Measurements from ENCODE around the gene THY1.
"Not testable (repeated sequence)": the region's sequence is repeated elsewhere in the genome, so short reads cannot be mapped to it uniquely, and the experiment has no call there.

THY1 gene

DNA sequence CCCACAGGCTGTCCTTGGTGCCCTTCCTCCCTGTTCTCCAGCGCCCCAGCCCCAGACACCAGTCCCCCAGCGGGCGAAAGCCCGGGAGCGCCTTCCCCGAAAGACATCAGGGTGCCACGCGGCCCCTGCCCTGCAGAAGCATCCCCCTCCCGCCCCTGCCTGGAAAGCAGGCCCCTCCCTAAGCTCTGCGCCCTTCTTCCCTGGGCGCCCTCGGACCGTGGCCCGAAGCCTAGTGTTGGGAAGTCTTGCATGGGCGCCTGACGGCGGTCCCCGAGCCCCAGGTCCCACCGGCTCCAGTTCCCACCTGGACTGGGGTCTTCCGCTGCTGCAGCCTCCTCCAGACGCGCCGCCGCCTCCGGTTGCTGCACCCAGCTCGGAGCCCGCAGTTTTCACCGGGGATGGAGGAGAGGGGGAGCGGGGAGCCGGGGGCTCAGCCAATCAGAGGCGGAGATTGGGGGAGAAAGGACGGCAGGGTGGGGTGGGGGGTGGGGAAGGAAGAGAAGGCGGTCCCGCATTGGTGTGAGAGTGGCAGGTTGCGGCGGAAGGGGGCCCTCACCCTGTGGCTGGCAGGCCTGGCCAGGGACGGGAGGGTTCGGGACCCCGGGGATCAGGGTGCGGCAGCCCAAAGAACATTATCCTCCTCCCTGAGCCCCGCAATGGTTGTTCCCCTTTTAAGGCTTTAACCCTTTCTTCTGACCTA is at the start of gene THY1:
Gene THY1, minus strand, starts transcription at position 364 of the 700 bp plus-strand sequence. CDS start 2,267 bp downstream, outside the sequence.
- no peak for DNase-seq (ENCODE audit: low spot score)

DNA sequence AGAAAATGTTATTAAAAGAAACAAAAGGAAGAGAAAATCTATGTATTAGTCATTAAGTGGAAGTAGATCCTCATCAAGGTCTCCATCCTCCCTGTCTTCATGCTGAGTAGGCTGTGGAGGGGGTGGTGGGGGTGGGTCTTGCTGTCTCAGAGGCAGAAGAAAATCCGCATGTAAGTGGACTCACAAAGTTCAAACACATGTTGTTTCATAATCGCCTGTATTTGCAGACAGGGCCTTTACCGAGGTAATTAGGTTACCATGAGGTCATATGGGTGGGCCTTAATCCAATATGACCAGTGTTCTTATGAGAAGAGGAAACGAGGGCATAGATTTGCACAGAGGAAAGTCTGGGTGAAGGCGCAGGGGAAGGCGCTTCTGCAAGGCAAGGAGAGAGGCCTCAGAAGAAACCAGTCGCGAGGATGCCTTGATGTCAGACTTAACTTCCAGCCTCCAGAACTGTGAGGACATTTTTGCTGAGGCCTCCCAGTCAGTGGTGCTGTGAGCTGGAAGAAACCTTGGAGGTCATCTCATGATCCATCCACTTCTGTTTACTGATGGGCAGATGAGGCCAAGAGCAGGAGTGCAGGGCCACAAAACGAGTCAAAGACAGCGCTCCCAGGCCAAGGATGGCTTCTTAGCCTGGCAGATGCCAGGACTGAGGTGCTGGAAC is 49.3 kb upstream of the THY1 start:
- DNase-seq (ENCODE audit: low spot score), result no peak

DNA sequence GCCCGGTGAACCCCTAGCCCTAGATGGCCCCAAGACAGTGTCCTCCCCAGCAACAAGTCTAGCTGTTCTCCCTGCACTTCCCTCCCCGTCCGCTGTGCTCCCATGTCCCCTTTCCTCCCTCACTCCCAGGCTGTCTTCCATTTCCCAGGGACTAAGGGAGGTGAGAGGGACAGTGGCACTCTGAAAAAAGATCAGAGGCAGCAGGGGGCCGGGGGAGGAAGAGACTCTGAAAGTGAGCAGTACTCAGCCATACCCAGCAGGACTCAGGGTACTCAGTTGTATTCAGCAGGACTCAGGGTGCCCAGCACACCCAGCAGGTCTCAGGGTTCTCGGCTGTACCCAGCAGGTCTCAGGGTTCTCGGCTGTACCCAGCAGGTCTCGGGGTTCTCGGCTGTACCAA is 48.4 kb upstream of the THY1 start:
- no peak for DNase-seq (ENCODE audit: low spot score)

DNA sequence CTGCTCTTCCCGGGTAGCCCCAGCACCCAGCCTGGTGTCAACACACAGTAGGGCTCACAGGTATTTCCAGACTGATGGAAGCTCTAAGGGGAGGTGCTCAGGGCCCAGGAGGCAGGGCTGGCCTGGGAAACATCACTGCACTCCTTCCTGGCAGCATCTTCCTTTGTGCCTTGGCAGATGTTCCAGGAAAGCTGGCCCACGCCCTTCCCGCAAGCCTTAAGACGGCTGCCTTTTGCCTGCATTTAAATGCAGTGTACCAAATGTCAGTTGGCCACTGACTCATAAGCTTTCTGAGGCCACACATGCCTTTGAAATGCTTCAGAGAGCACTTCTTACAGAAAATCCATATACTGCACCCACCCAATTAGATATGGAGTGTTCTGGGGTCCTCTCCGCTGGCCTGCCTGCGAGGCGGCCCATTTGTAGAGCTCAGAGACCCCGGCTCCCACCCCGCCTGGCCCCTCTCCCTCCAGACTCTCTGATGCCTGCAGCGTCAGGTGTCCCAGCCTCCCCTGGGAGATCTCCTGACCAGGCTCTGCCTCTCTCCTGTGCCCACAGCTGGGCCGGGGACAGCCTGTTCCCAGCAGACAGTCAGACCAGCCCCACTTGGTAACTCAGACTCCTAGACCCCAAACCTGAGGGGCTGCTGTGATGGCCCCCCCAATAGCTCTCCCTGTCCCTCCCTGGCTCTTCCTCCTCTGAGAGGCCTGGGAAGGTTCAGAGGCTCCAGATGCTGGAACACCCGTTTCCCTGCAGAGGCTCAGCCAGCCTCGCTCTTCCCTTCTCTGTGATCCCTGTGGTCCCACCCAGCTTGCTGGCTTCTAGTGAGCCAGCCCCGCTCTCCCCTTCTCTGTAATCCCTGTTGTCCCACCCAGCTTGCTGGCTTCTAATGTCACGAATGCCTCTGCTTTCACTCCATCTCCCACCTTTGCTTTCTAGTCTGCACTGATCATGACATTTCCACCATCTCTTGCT is 47.6 kb upstream of the THY1 start:
- no peak for DNase-seq (ENCODE audit: low spot score)

DNA sequence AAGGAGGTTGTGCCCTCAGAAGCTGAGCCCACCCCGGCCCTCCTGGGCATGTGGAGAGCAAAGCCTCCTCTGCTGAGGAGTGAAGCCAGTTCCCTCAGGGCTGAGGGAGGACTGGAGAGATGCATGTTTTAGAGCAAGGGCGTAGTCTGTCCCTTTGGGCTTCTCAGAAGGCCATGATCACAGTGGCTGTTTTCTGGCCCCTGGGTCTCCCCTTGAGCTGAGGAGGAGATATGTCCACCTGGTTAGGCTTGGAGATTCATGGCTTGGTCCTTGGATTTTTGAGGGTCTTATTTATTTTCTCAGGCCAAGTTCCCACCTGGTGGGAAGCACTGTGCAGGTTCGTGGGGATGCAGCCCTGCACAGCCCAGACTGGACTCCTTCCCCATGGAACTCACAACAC is 46.5 kb upstream of the THY1 start:
- DNase-seq (ENCODE audit: low spot score), result no peak

DNA sequence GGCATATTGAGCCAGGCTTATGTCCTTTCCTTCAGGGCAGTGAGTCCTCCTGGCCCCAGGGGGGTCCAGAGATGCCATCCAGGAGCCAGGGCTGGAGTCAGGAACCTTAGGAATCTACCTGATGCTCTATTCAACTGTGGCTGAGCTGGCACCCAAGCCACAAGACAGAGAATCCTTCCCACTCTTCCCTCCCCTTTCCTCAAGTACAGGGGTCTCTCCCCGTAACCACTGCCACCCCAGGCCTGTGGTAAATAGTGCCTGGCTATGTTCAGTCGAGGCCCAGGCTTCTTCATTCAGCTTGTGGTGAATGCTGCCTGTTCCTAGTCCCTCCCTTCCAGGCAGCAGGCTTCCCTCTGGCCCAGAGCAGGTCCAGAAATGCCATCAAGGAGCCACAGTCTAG is 45.5 kb upstream of the THY1 start:
- DNase-seq (ENCODE audit: low spot score), result no peak

DNA sequence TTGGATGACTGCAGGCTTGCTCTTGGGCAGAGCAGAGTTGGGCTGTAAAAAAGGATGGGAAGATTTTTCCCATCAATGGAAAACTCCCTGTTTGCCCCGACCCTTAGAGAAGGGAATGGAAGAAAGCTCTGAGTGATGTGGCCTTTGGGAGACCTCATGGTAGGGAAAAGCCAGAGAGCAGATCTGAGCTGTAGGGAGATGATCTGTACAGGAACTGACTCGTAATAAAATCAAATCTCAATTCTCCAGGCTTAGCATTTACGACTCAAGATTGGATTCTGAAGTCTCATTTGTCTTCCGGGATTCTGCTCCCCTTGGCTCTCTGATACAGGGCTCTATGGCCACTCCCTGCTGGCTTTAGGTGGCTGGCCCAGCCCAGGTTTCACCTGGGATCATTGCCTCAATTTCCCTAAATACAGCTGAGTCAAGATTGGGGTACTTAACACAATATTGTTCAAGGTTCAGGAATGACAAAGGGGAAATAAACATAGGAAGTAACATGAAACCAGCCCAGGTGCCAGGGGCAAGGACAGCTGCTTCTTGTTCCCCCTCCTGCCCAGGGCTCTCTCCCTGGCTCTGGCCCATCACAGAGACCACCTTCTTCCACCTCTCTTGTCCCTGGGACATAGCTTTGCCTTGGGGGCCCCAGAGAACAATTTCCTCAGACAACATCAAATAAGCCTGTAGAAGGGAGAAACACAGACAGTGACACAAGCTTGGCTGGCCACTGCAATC is 38.4 kb upstream of the THY1 start:
- no peak for DNase-seq (ENCODE audit: low spot score)

DNA sequence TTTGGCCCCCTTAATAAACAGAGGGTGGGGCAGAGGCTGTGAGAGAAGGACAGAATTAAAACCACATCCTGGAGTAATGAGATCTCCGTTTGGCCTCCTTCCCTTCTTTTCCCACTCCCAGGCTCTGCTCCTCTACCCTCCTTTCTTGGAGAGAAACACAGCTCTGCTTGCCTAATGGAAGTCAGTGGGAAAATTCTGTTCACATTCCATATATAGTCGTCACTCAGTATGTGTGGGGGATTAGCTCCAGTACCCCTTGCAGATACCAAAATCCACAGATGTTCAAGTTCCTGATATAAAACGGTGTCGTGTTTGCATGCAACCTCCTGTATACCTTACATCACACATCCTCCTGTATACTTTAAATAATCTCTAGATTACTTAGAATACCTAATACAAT is 37.6 kb upstream of the THY1 start:
- DNase-seq (ENCODE audit: low spot score), result no peak

DNA sequence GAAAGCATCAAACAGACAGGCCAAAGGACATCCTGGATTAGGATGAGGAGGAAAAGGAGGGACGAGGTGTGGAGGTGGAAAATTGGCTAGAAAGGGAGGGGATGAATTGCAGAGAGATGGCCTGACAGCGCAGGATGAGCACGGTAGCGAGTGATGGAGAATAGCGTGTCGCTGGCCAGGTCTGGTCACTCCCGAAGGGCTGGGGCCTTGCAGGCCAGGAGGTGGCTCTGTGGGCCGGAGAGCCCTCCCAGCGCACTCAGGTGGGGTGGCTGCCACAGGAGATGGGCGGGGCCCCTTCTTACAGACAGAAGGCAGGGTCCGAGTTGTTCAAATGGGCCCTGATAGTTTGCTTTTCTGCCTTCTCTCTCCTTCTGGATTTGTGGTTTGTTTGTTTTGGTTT is 37.1 kb upstream of the THY1 start:
- DNase-seq (ENCODE audit: low spot score), result no peak

DNA sequence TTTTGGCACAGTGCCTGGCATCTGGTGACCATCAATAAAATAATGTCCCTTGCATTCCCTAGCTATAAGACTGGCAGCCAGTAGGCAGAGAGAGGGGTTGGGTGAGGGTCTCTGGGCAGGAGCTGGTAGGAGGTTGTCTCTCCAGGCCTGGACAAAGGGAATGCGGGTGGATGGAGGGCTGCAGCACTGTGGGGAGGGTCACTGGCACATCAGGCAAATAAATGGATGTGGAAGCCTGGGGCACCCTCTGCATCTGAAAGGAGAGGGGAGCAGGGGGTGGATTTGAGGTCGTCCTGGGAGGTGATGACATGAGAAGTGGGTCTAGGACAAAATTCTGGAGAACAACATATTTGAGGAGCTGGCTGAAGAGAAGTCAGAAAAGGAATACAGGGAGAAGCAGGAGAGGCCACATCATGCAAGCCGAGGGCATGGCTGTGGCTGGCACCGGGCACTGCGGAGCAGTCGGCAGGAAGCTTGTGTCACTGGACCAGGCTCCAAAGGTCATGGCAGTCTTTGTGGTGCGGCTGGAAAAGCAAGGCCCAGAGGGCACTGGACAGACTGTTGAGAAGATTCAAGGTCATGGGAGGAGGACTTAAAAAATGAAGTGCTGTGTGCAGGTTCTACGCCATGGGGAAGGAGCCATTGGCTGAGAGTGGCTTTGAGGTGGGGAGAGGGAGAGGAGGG is 36.5 kb upstream of the THY1 start:
- no peak for DNase-seq (ENCODE audit: low spot score)

DNA sequence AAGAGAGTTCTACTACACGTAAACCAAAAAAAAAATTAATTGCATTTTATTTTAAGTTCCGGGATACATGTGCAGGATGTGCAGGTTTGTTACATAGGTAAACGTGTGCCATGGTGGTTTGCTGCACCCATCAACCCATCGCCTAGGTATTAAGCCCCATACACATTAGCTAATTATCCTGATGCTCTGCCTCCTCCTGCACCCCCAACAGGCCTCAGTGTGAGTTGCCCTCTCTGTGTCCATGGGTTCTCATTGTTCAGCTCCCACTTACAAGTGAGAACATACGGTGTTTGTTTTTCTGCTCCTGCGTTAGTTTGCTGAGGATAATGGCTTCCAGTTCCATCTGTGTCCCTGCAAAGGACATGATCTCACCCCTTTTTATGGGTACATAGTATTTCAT is 32.7 kb upstream of the THY1 start:
- not testable (repeated sequence) for DNase-seq (ENCODE audit: low spot score)

DNA sequence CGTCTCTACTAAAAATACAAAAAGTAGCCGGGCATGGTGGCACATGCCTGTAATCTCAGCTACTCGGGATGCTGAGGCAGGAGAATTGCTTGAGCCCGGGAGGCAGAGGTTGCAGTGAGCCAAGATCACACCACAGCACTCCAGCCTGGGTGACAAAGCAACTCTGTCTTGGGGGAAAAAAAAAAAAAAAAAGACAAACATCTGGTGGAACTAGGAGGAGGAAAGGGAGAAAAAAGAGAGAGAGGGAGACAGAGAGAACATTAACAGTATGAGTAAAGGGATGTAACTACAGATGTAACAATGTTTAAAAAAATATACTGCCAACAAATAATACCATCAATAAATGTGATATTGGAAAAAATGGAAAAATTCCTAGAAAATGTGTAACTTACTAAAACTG is 32.3 kb upstream of the THY1 start:
- not testable (repeated sequence) for DNase-seq (ENCODE audit: low spot score)

DNA sequence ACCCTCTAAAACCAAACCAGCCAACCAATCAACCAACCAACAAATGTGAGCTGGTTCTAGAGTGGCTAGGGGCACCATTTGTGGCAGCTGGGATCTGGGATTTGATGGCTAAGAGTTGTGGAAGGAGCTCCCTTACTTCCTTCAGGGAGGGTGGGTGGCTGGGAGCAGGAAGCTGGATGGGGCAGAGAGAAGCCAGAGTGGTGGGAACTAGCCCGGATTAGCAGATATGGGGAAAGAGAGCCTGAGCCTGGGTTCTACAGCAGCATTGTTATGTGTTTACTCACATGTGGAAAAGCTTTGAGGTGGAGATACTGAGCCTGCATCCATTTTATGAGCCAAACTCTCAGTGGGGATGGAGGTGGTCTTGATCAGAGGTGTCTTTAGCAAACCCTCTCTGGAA is 30.9 kb upstream of the THY1 start:
- no peak for DNase-seq (ENCODE audit: low spot score)

DNA sequence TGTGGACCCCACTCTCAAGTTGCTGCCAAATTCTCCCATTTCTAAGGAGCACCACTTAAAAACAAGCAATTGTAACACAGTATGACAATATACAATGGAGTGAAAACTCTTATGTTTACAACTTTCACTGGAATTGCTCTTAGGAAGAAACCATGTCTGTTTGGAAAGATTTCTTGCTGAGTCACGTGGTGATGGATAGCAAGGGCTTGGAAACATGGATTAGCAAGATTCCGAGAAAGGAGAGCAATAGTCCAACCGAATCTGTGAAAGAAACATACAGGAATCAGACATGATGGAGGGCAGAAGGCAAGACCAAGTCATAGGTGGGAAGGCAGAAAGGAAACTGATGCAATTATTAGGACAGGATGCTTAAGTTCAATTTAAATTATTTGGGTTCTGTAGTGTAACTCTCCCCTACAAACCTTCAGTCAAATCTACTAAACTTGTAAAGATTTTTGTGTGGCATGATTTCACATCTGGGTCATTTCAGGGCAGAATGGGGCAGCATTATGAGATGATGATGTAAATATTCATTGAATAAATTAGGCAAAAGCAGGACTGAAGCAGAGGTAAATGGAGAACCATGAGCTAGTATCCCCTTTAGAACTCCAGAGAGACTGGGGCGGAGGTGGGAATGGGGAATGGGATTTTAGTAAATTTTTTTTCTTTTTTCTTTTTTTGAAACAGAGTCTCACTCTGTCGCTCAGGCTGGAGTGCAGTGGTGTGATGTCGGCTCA is 27.8 kb upstream of the THY1 start:
- DNase-seq (ENCODE audit: low spot score), result no peak

DNA sequence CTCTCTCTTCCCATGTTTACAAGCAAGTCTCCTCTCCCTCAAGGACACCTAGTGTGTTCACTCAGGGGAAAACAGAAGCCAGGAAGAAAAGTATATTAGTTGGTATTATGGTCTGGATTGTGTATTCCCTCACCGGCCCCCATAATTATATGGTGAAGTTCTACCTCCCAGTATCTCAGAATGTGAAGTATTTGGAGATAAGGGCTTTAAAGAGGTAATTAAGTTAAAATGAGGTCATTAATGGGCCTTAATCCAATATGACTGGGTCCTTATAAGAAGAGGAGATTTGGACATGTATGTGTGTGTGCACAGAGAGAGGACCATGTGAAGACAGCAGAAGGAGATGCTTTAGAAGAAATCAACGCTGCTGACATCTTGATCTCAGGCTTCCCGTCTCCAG is 26.5 kb upstream of the THY1 start:
- DNase-seq (ENCODE audit: low spot score), result no peak

DNA sequence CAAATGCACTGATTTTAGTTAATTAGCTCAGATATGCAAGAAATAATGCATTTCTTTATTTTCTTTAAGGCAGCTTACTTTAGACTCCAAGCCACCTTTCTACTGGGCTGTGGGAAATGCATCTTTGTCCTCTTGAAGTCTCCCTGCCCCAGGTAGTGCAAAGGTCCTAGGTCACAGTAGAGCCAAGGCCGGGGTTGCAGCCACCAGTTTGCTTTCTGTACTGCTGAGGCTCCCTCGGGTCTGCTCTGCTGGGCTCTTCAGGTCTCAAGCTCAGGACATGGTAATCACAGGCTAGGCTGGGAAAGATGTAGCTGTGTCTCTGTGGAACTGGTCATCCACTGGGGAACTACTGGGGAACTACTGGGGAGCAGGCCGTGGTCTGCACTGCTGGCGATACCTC is 25.4 kb upstream of the THY1 start:
- DNase-seq (ENCODE audit: low spot score), result no peak

DNA sequence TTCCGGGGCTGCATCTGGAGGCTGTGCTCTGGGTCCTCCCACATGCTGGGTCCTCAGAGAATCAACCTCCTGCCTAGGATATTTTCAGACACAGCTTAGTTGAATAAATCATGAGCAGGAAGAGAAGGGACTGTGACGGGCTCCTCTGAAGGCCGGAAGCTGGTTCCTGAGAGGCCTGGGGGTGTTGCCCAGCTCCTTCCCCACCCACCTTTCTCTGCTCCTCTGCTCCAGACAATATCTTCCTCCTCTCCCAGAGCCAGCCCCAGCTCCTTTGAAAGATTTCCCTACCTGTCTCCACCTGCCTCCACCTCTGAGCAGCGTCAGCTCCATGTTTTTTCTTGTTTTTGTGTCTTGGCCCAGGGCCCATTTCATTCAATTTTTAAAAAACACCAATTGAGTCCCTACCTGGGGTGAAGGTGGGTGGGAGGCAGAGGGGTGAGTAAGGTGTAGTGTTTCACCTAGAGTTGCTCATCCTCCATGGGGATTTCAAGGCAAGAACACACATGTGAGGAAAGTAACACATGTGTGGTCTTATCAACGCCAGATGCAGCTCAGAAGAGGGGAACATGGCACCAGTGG is 24.8 kb upstream of the THY1 start:
- no peak for DNase-seq (ENCODE audit: low spot score)

DNA sequence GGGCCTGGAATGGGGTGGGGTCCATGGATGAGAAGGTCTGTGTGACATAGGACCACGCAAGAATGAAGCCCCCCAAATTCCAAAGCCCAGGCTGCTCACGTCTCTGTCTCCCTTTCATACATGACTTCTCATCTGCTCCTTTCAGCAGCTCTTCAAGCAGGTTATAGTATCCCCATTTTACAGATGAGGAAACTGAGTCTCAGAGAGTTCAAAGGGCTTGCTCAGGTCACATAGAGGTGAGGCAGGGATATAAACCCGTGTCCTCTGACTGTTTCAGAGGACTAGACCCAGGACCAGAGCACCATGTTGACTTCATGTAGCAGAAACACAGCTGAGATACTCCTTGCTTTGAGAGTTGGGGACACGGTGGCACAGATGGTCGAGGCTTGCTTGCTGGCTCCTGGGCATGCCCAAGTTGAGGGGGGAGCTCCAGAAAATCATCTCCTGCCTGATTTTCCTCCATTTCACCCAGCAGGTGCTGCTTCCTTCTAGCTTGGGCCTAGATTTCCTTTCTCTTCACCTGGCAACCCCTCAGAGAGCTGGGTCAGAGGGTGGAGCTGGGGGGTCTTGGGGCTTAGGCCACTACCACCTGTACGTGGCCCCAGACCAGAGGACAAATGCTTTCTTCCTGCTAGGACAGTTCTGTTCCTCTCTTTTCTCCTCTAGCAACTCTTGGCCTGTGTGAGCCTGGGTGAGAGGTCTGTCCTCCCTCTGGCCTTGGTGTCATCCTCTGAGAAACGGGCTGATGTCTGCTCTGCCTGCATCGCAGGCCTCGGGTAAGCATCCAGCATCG is 24.1 kb upstream of the THY1 start:
- no peak for DNase-seq (ENCODE audit: low spot score)

DNA sequence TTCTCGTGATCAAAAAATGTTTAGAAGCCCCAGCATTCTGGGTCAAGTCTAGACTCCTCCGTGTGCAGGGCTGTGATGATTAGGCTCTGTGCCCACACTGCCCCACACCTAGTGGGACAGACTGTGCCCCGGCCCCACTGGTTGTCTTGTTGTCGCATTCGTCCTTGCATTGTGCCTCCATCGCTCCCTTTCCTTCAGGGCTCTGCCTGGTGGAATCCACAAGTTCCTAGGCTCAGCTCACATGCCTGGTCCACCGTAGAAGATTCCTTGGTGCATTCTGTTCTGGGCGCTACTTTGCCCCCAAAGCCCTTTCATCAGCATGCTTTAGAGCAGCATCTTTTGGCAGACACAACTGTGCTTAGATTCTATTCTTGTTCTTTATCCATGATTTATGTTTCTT is 23.5 kb upstream of the THY1 start:
- no peak for DNase-seq (ENCODE audit: low spot score)

DNA sequence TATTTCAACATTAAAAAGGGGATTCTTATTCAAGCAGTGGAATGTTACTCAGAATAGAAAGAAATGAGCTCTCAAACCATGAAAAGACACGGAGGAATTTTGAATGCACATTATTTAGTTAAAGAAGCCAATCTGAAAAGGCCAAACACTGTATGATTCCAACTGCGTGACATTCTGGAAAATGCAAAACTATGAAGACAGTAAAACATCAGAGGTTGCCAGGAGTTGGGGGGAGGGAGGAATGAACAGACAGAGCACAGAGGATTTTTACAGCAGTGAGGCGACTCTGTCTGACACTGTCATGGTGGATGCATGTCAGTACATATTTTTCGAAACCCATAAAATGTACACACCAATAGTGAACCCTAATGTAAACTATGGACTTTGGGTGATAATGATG is 22.9 kb upstream of the THY1 start:
- DNase-seq (ENCODE audit: low spot score), result no peak

All from CD4-positive, alpha-beta T cell treated with Interleukin-2 at 100 ng/mL for 4 hours (primary cell).